ENCODE data around the gene TESK1.

Gene TESK1

GRCh38 chr9:35604578-35605350 lies at the start of gene TESK1:
Gene TESK1, plus strand, starts transcription at chr9:35605262. Its CDS starts 358 bp downstream, at chr9:35605620.
- no peak for TF ChIP-seq CTCF (IDR thresholded peaks at IDR 0.05; ENCODE audit: poor library complexity, severe bottlenecking)
- peak; percentile 42 for ATAC-seq (ENCODE audit: low read depth)
- H3K27ac ChIP-seq (ENCODE audit: poor library complexity, severe bottlenecking) = peak within 1 kb of the TSS; percentile 67

GRCh38 chr9:35555881-35556280 lies 49.2 kb upstream of the TESK1 start:
- H3K27me3 ChIP-seq (ENCODE audit: insufficient read depth, poor library complexity, severe bottlenecking) = no peaks in the 10 kb centered on the region
- ATAC-seq (ENCODE audit: low read depth) (no peak), DNase-seq (ENCODE audit: low spot score) (no peak)
- no peaks in the 10 kb centered on the region for H3K9me3 ChIP-seq (ENCODE audit: severe bottlenecking)
- H3K4me3 ChIP-seq (ENCODE audit: severe bottlenecking) = no peak overlapping the region
- peaks cover 53% of the 10 kb centered on the region for H3K36me3 ChIP-seq (ENCODE audit: low read depth)
- no peak for TF ChIP-seq CTCF (IDR thresholded peaks at IDR 0.05; ENCODE audit: poor library complexity, severe bottlenecking)
- peaks cover 2% of the 10 kb centered on the region for H3K4me1 ChIP-seq (ENCODE audit: insufficient read depth, poor library complexity, severe bottlenecking)
- no peak overlapping the region for H3K27ac ChIP-seq (ENCODE audit: poor library complexity, severe bottlenecking)

More at GRCh38 chr9:35604578-35605350, at the start of gene TESK1:
- Histone ChIP-seq H3K4me3 (ENCODE audit: severe bottlenecking) (peak within 1 kb of the TSS; percentile 82), H3K36me3 (ENCODE audit: low read depth) (no peaks in the 10 kb centered on the region), H3K9me3 (ENCODE audit: severe bottlenecking) (no peaks in the 10 kb centered on the region), H3K4me1 (ENCODE audit: insufficient read depth, poor library complexity, severe bottlenecking) (peaks cover 5% of the 10 kb centered on the region), H3K27me3 (ENCODE audit: insufficient read depth, poor library complexity, severe bottlenecking) (no peaks in the 10 kb centered on the region)
- peak; percentile 86 for DNase-seq (ENCODE audit: low spot score)

GRCh38 chr9:35556776-35557175 lies 48.3 kb upstream of the TESK1 start:
- ATAC-seq (ENCODE audit: low read depth) (no peak), DNase-seq (ENCODE audit: low spot score) (no peak)
- Histone ChIP-seq H3K9me3 (ENCODE audit: severe bottlenecking) (no peaks in the 10 kb centered on the region), H3K27ac (ENCODE audit: poor library complexity, severe bottlenecking) (no peak overlapping the region), H3K27me3 (ENCODE audit: insufficient read depth, poor library complexity, severe bottlenecking) (no peaks in the 10 kb centered on the region), H3K4me3 (ENCODE audit: severe bottlenecking) (no peak overlapping the region), H3K4me1 (ENCODE audit: insufficient read depth, poor library complexity, severe bottlenecking) (peaks cover 2% of the 10 kb centered on the region), H3K36me3 (ENCODE audit: low read depth) (peaks cover 53% of the 10 kb centered on the region)
- no peak for TF ChIP-seq CTCF (IDR thresholded peaks at IDR 0.05; ENCODE audit: poor library complexity, severe bottlenecking)

- Histone ChIP-seq H3K9me3 (ENCODE audit: severe bottlenecking) (no peaks in the 10 kb centered on the region), H3K27me3 (ENCODE audit: insufficient read depth, poor library complexity, severe bottlenecking) (no peaks in the 10 kb centered on the region), H3K36me3 (ENCODE audit: low read depth) (peaks cover 53% of the 10 kb centered on the region), H3K27ac (ENCODE audit: poor library complexity, severe bottlenecking) (no peak overlapping the region), H3K4me1 (ENCODE audit: insufficient read depth, poor library complexity, severe bottlenecking) (peaks cover 2% of the 10 kb centered on the region), H3K4me3 (ENCODE audit: severe bottlenecking) (no peak overlapping the region)
- DNase-seq (ENCODE audit: low spot score) (no peak), ATAC-seq (ENCODE audit: low read depth) (no peak)
- TF ChIP-seq CTCF (IDR thresholded peaks at IDR 0.05; ENCODE audit: poor library complexity, severe bottlenecking) = no peak
These were observed 47.7 kb upstream of the TESK1 start for GRCh38 chr9:35557320-35557719.

- peaks cover 53% of the 10 kb centered on the region for H3K36me3 ChIP-seq (ENCODE audit: low read depth)
- ATAC-seq (ENCODE audit: low read depth) = no peak
- peaks cover 2% of the 10 kb centered on the region for H3K4me1 ChIP-seq (ENCODE audit: insufficient read depth, poor library complexity, severe bottlenecking)
- H3K27ac ChIP-seq (ENCODE audit: poor library complexity, severe bottlenecking) = no peak overlapping the region
- no peak overlapping the region for H3K4me3 ChIP-seq (ENCODE audit: severe bottlenecking)
- TF ChIP-seq CTCF (IDR thresholded peaks at IDR 0.05; ENCODE audit: poor library complexity, severe bottlenecking) = no peak
- no peaks in the 10 kb centered on the region for H3K27me3 ChIP-seq (ENCODE audit: insufficient read depth, poor library complexity, severe bottlenecking)
- DNase-seq (ENCODE audit: low spot score) = no peak
- H3K9me3 ChIP-seq (ENCODE audit: severe bottlenecking) = no peaks in the 10 kb centered on the region
These were observed 46.9 kb upstream of the TESK1 start for GRCh38 chr9:35558185-35558584.
